Mammary epithelial cell (primary cell): ENCODE data around the gene IST1.

Experiments
- CTCF ChIP-seq, 2 donors: IDR thresholded peaks in 1 of 2; conservative IDR thresholded peaks in 1 of 2; 2 replicates each; pipeline ENCODE4 v1.5.1; 2011 to 2012; ENCODE audit warnings: inconsistent platforms in 2 of 2, low read length in 2 of 2, mild to moderate bottlenecking in 2 of 2, control low read depth in 1 of 2, low read depth in 1 of 2; ENCODE audit not compliant: insufficient read depth in 1 of 2; ENCODE audit errors: extremely low read depth in 1 of 2
- EZH2 ChIP-seq: IDR thresholded peaks from 2 replicates; pipeline ENCODE4 v1.6.1; 2012; ENCODE audit warnings: low read length, inconsistent platforms, borderline replicate concordance

- TF ChIP-seq EZH2 (no peak), CTCF (conservative IDR thresholded peaks at IDR 0.05 in 1 of 2, IDR thresholded peaks at IDR 0.05 in 1 of 2; ENCODE audit: extremely low read depth in 1 of 2, insufficient read depth in 1 of 2, low read depth in 1 of 2, low read length in 2 of 2) (no peak)
Measured at GRCh38 chr16:71854369-71854948, 40.9 kb upstream of the IST1 start.
